HCT116 (cell line): ENCODE measurements around the gene FOXP1. TPM values are rescaled to one million over a fixed set of nuclear protein-coding genes. Genes with fewer than 3 reads are reported as not detected.

Source experiments
- ATAC-seq: fragments of 200-7000 bp; cut with Tn5 transposase; 2 replicates; pipeline ENCODE4 v1.9.1; 2020; ENCODE audit warnings: mild to moderate bottlenecking, moderate library complexity
- BruUV-seq: library from RNA; stranded (reverse); fragments of 400-500 nt; replicated peaks from 2 replicates; lab custom pipeline; 2021; lab: Mats Ljungman, UMichigan
- CTCF ChIA-PET: fragments of 300-600 bp; sonication (Branson Sonifier 250); formaldehyde crosslinking; loops from one replicate; lab custom pipeline; 2021; ENCODE audit warnings: antibody characterized with exemption; lab: Charles Lee
- POLR2A ChIA-PET: fragments of 300-600, 350-600 bp; sonication (Branson Sonifier 250); formaldehyde crosslinking; loops from one replicate; lab custom pipeline; 2021; ENCODE audit warnings: antibody characterized with exemption; lab: Charles Lee
- RAD21 ChIA-PET, 2 experiments: fragments of 300-600 bp; sonication (Branson Sonifier 250); formaldehyde crosslinking; loops; one replicate each; lab custom pipeline; 2023; ENCODE audit warnings: low total read pairs in 2 of 2; ENCODE audit not compliant: uncharacterized antibody in 2 of 2, unreplicated experiment in 2 of 2, low non-redundant PET in 1 of 2; lab: Charles Lee
- DNase-seq: peaks from one replicate; pipeline ENCODE4 v3.0.0-alpha.2; 2010; ENCODE audit warnings: low read depth, low spot score
- H2AFZ ChIP-seq: fragments of 200-600 bp; shearing (Covaris generic), sonication (generic); 2 replicates; pipeline ENCODE4 v1.6.1; 2017; ENCODE audit warnings: low read depth, mixed run types, mixed read lengths, antibody characterized with exemption, low read length; ENCODE audit not compliant: poor library complexity, severe bottlenecking
- H3K27ac ChIP-seq: 2 replicates; pipeline ENCODE4 v1.5.1; 2012; ENCODE audit warnings: low read depth, low read length
- H3K27me3 ChIP-seq: fragments of 200-600 bp; sonication (generic); 2 replicates; pipeline ENCODE4 v1.6.1; 2016; ENCODE audit warnings: mixed run types, low read length, mixed read lengths; ENCODE audit not compliant: insufficient read depth
- H3K36me3 ChIP-seq, 2 experiments: fragments of 200-500 bp in 1 of 2; fragments of 200-600 bp in 1 of 2; sonication (Bioruptor generic) in 1 of 2; sonication (generic) in 1 of 2; 2 replicates each; pipeline versions ENCODE4 v1.5.1 to v1.6.1; 2014 to 2016; ENCODE audit warnings: low read length in 2 of 2, inconsistent platforms in 1 of 2, mixed read lengths in 1 of 2, mixed run types in 1 of 2; ENCODE audit not compliant: insufficient read depth in 2 of 2, control insufficient read depth in 1 of 2
- H3K4me1 ChIP-seq, 2 experiments: fragments of 200-600 bp in 1 of 2; sonication (generic) in 1 of 2; 2 replicates each; pipeline versions ENCODE4 v1.5.1 to v1.6.1; 2012 to 2017; ENCODE audit warnings: low read length in 2 of 2, inconsistent platforms in 1 of 2, mild to moderate bottlenecking in 1 of 2, mixed read lengths in 1 of 2, mixed run types in 1 of 2, moderate library complexity in 1 of 2; ENCODE audit not compliant: insufficient read depth in 2 of 2, control insufficient read depth in 1 of 2
- H3K4me2 ChIP-seq: fragments of 200-600 bp; sonication (generic); 2 replicates; pipeline ENCODE4 v1.6.1; 2017; ENCODE audit warnings: mixed run types, low read length, mixed read lengths
- H3K4me3 ChIP-seq, 2 experiments: fragments of 200-600 bp in 1 of 2; sonication (generic) in 1 of 2; replicated peaks in 1 of 2; 2 replicates each; pipeline ENCODE4 v1.5.1; 2011 to 2016; ENCODE audit warnings: low read length in 2 of 2, control low read depth in 1 of 2, low read depth in 1 of 2, mild to moderate bottlenecking in 1 of 2, mixed read lengths in 1 of 2, mixed run types in 1 of 2
- H3K79me2 ChIP-seq: fragments of 200-600 bp; sonication (generic); 2 replicates; pipeline ENCODE4 v1.6.1; 2017; ENCODE audit warnings: mild to moderate bottlenecking, mixed run types, low read length, moderate library complexity, mixed read lengths; ENCODE audit not compliant: insufficient read depth
- H3K9ac ChIP-seq: fragments of 200-600 bp; sonication (generic); 2 replicates; pipeline ENCODE4 v1.6.1; 2016; ENCODE audit warnings: low read length, mixed read lengths
- H3K9me2 ChIP-seq: fragments of 200-600 bp; sonication (generic), shearing (Covaris generic); 2 replicates; pipeline ENCODE4 v1.6.1; 2017; ENCODE audit warnings: mixed run types, mild to moderate bottlenecking, moderate library complexity; ENCODE audit not compliant: insufficient read depth
- H3K9me3 ChIP-seq, 2 experiments: fragments of 200-500 bp in 1 of 2; fragments of 200-600 bp in 1 of 2; sonication (Bioruptor generic) in 1 of 2; sonication (generic) in 1 of 2; 2 replicates each; pipeline ENCODE4 v1.6.1; 2014 to 2017; ENCODE audit warnings: low read length in 2 of 2, mixed read lengths in 2 of 2, inconsistent platforms in 1 of 2, low read depth in 1 of 2, mild to moderate bottlenecking in 1 of 2, mixed run types in 1 of 2, moderate library complexity in 1 of 2; ENCODE audit not compliant: control insufficient read depth in 1 of 2, insufficient read depth in 1 of 2
- H4K20me1 ChIP-seq: fragments of 200-600 bp; sonication (generic), shearing (Covaris generic); 2 replicates; pipeline ENCODE4 v1.6.1; 2017; ENCODE audit warnings: mixed run types, mild to moderate bottlenecking, moderate library complexity; ENCODE audit not compliant: insufficient read depth
- CBX3 ChIP-seq: IDR thresholded peaks from 2 replicates; pipeline ENCODE4 v1.6.1; 2012; ENCODE audit warnings: low read depth
- CEBPB ChIP-seq: IDR thresholded peaks from 2 replicates; pipeline ENCODE4 v1.6.1; 2012; ENCODE audit warnings: low read depth
- EGR1 ChIP-seq: IDR thresholded peaks from 2 replicates; pipeline ENCODE4 v1.6.1; 2012; ENCODE audit warnings: low read depth
- ELF1 ChIP-seq: IDR thresholded peaks from 2 replicates; pipeline ENCODE4 v1.6.1; 2012; ENCODE audit warnings: low read depth, borderline replicate concordance
- EZH2 ChIP-seq: fragments of 200-600 bp; sonication (generic); IDR thresholded peaks from 2 replicates; pipeline ENCODE4 v1.6.1; 2017; ENCODE audit warnings: antibody characterized with exemption, mixed run types
- EZH2phosphoT487 ChIP-seq: fragments of 200-600 bp; IDR thresholded peaks from 2 replicates; pipeline ENCODE4 v1.6.1; 2018; ENCODE audit warnings: antibody characterized with exemption, borderline replicate concordance
- JUND ChIP-seq: IDR thresholded peaks from 2 replicates; pipeline ENCODE4 v1.6.1; 2012
- MAX ChIP-seq: IDR thresholded peaks from 2 replicates; pipeline ENCODE4 v1.6.1; 2012
- POLR2A ChIP-seq: IDR thresholded peaks from 2 replicates; pipeline ENCODE4 v1.7.0; 2011; ENCODE audit warnings: borderline replicate concordance; ENCODE audit not compliant: insufficient read depth, insufficient read length; ENCODE audit errors: extremely low read depth
- RAD21 ChIP-seq: IDR thresholded peaks from 2 replicates; pipeline ENCODE4 v1.6.1; 2012; ENCODE audit warnings: low read depth, mild to moderate bottlenecking
- SP1 ChIP-seq: IDR thresholded peaks from 2 replicates; pipeline ENCODE4 v1.6.1; 2012; ENCODE audit warnings: low read depth
- SRF ChIP-seq: IDR thresholded peaks from 2 replicates; pipeline ENCODE4 v1.6.1; 2012; ENCODE audit warnings: low read depth
- YY1 ChIP-seq: IDR thresholded peaks from 2 replicates; pipeline ENCODE4 v1.6.1; 2011; ENCODE audit warnings: low read length, low read depth, moderate library complexity, mild to moderate bottlenecking; ENCODE audit not compliant: insufficient replicate concordance; ENCODE audit errors: extremely low read depth
- ZBTB33 ChIP-seq: IDR thresholded peaks from 2 replicates; pipeline ENCODE4 v1.6.1; 2011; ENCODE audit warnings: mild to moderate bottlenecking, low read length, moderate library complexity; ENCODE audit not compliant: insufficient replicate concordance; ENCODE audit errors: extremely low read depth
- ZNF274 ChIP-seq: fragments of 200-500 bp; sonication (Bioruptor generic); IDR thresholded peaks from 2 replicates; pipeline ENCODE4 v1.6.1; 2014; ENCODE audit warnings: mild to moderate bottlenecking, low read depth, low read length, inconsistent platforms
- intact Hi-C: fragments of 100-400 bp; cut with micrococcal nuclease; formaldehyde crosslinking; loops from 2 replicates; pipeline ENCODE4 v1.10.0; 2022
- total RNA-seq: library from RNA; stranded (reverse); gene quantifications from one replicate; pipeline ENCODE4 v1.2.1, GENCODE V29; 2021; ENCODE audit not compliant: unreplicated experiment

The FOXP1 gene
- total RNA-seq, 1 experiment from 2014 or later, result 11.4 TPM

DNA sequence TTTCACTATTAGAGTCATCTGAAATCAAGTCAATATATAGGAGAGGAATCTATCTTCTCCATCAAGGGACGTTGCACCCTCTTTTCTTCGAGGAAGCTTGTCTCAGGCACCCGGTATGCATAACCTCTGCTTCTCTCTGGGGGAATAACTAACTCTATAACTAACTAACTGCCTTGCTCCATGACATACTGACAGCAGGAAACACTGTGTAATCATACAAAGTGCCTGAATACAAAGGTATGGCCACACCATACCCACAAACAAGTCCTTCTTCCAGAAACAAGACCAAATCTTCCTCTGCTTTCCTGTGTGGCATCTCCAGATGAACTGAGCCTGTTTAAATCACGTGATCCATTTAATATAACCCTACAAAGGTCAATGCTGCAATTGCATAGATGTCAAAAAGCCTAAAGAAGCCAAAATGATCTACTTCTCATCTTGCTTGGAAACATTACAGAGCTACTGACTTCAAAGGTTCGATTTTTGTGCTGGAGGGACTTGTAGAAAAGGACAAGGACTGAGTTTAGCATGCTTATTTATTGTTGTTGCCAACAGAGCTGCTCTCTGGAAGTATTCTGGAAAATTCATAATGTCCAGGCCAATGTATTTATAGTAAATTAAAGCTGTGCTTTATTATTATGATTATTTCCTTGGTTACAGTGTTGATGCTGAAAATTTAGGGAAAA, 380.5 kb downstream of the FOXP1 start:
- Histone ChIP-seq H3K79me2 (no peaks in the 10 kb centered on the region), H3K36me3 (no peaks in the 10 kb centered on the region), H3K9me3 (no peaks in the 10 kb centered on the region), H3K4me1 (no peaks in the 10 kb centered on the region), H2AFZ (no peak overlapping the region), H3K9ac (no peak overlapping the region), H3K27me3 (no peaks in the 10 kb centered on the region), H4K20me1 (no peaks in the 10 kb centered on the region), H3K9me2 (no peaks in the 10 kb centered on the region)
- intact Hi-C loops, result no loop called here
- ATAC-seq, result no peak
- ChIA-PET POLR2A (no interaction called here), RAD21 (no interaction called here)
- BruUV-seq, result no TSS peak
- TF ChIP-seq YY1 (no peak), SRF (no peak), SP1 (no peak), EGR1 (no peak), JUND (no peak), EZH2phosphoT487 (no peak), RAD21 (no peak), ZBTB33 (no peak), EZH2 (no peak), CBX3 (no peak), MAX (no peak), POLR2A (no peak), ELF1 (no peak), CEBPB (no peak), ZNF274 (no peak)
- TF ChIP-seq, all 23 proteins: peak for 0
- H3K4me2 ChIP-seq, result no peak overlapping the region
- no peak overlapping the region for H3K27ac ChIP-seq
- CTCF ChIA-PET, result no interaction called here
- no peak overlapping the region for H3K4me3 ChIP-seq
- DNase-seq, result no peak
